Stimulated activated CD4-positive, alpha-beta T cell treated with anti-CD3 and anti-CD28 coated beads, Interleukin-15, amount 100 ng/mL, for 24 hours (primary cell): ENCODE data around the gene SLX9.

Experiments
- DNase-seq: peaks from one replicate; pipeline ENCODE4 v3.0.0-alpha.2; 2020

Gene SLX9

DNA sequence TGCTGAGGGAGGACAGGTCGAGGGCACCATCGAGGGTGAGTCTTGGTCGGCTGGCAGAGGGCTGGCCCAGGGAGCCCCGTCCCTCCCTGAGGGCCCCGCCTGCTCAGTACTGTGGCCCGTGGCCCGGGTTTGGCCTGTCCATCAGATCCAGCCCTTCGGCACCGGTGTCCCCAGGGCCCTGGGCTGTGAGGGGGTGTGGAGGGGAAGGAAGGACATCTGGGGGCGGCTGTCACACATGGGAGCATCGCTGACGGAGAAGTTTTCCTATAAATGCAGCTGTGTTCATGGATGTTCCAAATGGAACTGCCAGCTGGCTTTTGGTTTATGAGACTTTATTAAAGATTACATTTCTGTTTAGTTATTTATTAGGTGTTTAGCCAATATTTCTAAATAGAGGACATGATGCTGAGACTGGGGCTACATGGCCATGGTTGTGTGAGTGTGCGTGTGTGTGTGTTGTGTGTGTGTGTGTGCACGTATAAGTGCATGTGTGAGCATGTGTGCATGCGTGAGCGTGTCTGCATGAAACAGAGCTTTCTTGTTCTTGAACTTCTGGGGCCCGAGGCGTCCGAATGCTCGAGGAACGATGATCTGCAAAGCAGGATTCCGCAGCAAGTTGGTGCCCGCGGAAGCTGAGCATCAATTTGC, 54.3 kb downstream of the SLX9 start:
- DNase-seq, result no peak

DNA sequence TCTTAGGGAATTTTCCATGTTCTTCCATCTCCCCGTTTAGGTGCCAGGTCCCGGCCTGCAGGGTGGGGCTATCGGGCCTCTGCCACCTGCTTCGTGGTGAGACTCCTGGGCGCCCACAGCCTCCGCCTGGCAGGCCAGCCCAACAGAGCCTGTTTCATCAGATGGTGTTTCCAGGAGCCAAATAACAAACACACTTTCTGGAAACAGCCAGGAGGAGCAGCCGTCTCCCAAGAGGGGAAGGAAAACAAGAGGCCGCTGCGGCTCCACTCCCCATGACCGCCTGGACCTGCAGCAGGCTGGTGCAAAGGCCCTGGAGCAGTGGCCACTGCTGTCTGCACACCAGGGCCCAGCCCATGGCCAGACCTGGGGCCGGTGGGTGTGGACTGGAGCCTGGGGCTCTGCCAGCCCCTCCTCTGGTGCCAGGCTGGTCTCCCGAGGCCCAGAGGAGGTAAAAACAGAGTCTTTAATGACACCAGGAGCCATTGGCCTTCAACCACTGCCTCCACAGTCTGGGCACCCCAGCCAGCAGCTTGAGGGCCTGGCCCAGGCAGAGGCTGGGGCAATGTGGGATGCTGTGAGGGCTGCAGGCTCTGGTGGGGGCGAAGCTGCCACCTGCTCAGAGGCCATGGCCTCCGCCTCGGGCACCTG, 55.0 kb downstream of the SLX9 start:
- DNase-seq, result no peak

GRCh38 chr21:44995343-44995941, 55.6 kb downstream of the SLX9 start:
- DNase-seq, result no peak

DNA sequence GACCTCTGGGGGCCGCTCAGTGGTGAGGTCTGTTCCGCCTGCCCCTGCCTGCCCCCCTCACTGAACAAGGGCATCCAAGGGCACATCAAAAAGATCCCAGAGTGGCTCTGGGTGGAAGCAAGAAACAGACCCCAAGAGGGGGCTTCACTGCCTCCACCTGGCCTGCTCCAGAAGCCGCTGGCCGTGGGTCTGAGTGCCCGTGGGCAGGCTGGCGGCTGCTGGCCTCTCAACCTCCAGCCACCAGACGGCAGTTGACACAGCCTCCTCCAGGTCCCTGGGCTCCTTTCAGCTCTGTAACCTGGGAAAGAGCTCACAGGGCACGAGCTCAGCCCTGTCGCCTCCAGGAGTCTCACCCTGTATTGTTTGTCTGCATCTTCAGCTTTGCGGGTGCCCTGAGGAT, 56.3 kb downstream of the SLX9 start:
- no peak for DNase-seq

GRCh38 chr21:44996501-44996921, 56.7 kb downstream of the SLX9 start:
- DNase-seq, result no peak

- DNase-seq, result no peak
These were observed 57.4 kb downstream of the SLX9 start for GRCh38 chr21:44996983-44997936.

- DNase-seq, result no peak
These were observed 58.3 kb downstream of the SLX9 start for GRCh38 chr21:44998086-44998620.

GRCh38 chr21:44998621-44999427, 59.0 kb downstream of the SLX9 start:
- no peak for DNase-seq

- DNase-seq, result no peak
These were observed 59.7 kb downstream of the SLX9 start for GRCh38 chr21:44999428-44999971.

DNA sequence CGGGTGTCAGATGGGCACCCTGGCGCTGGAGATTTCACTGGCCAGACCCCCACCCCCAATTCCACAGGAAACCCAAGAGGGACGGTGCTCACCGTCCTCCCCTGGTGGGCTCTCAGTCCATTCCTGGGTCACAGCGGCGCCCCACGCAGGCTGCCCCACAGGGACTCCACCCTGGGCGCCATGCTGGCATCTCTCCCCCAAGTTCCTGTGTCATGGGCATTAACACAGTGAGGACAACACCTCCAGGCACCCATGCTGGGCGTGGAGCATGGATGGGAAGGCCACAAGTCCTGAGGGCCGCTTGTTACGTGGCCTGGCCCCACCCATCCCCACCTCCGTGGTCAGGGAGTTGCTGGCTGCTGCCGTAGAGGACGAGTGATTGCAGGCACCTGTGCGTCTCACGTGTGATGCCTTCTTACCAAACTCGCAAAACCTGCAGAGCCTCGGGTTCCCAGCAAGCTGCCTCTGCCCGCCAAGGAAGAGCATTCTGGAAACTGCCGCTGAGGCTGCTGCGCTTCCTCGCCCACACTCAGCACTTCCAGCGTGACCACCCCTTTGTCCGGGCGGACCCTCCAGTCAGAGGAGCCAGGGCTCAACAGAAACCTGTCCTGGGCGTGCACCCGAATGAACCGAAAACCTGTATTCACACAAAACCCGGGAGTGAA, 60.3 kb downstream of the SLX9 start:
- DNase-seq, result no peak

- DNase-seq, result no peak
These were observed 60.9 kb downstream of the SLX9 start for GRCh38 chr21:45000637-45001133.

DNA sequence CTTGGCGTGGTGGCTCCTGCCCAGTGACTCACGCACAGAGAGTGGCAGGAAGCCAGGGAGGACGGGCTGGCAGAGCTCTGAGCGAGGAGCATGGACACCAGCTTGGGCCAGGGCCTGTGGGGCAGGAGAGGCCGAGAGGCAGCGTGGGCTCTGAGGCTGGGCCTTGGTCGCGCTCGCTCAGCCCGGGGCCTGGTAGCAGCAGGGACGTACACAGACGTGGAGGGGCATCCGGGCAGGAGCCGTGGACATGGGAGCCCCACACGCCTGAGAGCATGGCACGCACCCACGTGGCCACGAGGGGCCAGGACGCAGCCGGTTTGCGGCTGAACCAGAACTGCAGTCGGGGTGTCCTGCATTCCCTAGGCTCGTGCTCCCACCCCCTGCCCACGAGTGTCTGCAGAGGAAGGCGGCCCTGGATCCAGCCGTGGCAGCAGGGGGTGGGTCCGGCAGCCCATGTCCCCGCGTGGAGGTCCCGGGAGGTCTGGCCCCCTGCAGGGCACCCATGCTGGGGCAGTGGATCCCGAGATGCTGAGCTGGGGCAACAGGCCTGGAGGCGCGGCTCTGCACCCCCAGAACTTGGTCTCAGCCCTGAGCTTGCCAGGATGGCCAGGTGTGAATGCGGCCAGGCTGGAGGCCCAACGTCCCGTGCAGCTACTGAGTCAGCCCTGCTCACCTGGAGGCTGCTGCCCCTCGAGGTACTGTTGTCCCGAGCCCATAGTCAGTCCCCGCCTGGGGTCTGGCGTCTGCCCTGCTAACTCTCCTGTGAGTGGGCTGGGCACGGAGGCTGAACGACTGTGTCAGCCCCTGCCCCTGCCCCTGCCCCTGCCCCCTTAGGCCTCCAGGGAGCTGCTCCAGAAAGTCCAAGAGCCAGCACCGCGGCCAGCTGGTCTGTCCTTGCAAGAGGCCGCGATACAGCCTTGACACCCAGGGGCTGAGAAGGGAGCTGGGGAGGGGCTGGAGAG, 61.6 kb downstream of the SLX9 start:
- no peak for DNase-seq

GRCh38 chr21:45002381-45003204, 62.8 kb downstream of the SLX9 start:
- DNase-seq, result no peak

- no peak for DNase-seq
These were observed 63.7 kb downstream of the SLX9 start for GRCh38 chr21:45003331-45004058.

- DNase-seq, result no peak
These were observed 64.2 kb downstream of the SLX9 start for GRCh38 chr21:45004059-45004422.

DNA sequence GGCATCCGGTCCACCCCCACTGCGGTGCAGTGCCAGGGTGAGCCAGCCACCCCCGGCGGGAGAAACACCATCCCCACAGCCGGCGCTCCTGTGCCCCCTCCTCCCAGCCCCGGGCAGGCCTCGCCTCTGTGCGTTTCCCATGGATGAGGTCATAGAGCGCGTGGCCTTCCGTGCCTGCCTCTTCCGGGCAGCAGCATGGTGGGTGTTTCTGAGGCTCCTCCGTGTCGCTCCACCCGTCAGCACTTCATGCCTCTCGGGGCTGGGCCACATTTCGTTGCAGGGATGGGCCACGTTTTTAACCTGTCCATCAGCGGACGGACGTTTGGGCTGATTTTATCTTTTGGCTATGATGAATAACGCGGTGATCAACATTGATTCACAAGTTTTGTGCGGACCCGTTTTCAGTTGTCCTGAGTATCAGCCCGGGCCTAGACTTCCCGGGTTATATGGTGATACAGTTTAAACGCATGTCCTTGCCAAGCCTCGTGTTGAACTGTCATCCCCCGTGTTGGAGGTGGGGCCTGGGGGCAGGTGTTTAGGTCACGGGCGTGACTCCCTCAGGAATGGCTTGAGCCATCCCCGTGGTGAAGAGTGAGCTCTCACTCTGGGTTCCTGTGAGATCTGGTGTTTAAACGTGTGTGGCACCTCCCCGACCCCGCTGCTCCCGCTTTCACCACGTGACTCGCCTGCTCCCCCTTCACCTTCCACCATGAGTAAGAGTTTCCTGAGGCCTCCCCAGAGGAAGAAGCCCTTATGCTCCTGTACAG, 64.8 kb downstream of the SLX9 start:
- peak; percentile 60 for DNase-seq

DNA sequence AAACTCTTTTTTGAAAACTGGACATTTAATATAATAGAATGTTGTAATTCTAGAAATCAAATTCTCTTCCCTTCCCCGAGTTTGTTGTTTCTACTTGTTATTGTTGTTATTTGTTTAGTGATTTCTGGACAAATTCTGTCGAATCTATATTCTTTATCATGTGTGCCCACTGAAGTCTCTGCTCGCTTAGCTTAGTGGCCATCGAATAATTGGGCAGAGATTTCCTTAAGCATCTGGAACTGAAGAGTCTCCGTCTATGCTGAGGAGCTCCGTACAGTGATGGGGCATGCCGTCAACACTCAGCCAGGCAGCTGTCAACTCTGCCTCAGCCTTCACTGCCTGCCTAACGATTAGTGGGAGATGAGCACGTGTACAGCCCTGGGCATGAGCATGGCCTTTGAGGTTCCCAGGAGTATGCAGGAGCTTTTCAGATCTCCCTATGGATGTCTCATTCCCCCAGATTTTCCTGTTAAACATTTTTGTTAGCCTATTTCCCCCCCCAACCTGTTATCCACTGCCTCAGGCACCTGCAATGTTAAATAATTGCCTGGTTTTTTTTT, 66.8 kb downstream of the SLX9 start:
- no peak for DNase-seq
